DMS 273 (cell line): ENCODE measurements around the gene SLC52A1.
"Not testable (repeated sequence)": the region's sequence is repeated elsewhere in the genome, so short reads cannot be mapped to it uniquely, and the experiment has no call there.

Experiments used
- DNase-seq: peaks from one replicate; lab custom pipeline; 2025; ENCODE audit not compliant: unreplicated experiment; lab: John Stamatoyannopoulos, UW

The SLC52A1 gene

GRCh38 chr17:5035315-5035714 lies at the start of gene SLC52A1:
Gene SLC52A1, minus strand, starts transcription at chr17:5035426. Its CDS starts 820 bp downstream, at chr17:5034606.
- no peak for DNase-seq

GRCh38 chr17:5080591-5080990 lies 45.4 kb upstream of the SLC52A1 start:
- DNase-seq = no peak

- peak; percentile 94 for DNase-seq
Observed at GRCh38 chr17:5078106-5079028, 43.1 kb upstream of the SLC52A1 start, which contains the start of gene ZFP3. Gene ZFP3, plus strand, starts transcription at chr17:5078467. Its CDS starts 13,038 bp downstream, at chr17:5091505.

GRCh38 chr17:5077781-5078105 lies 42.5 kb upstream of the SLC52A1 start:
- no peak for DNase-seq

- not testable (repeated sequence) for DNase-seq
Observed at GRCh38 chr17:5077275-5077674, 42.0 kb upstream of the SLC52A1 start.

GRCh38 chr17:5075472-5075871 lies 40.2 kb upstream of the SLC52A1 start:
- DNase-seq = not testable (repeated sequence)

GRCh38 chr17:5069724-5070123 lies 34.5 kb upstream of the SLC52A1 start:
- DNase-seq = no peak

GRCh38 chr17:5068236-5068635 lies 33.0 kb upstream of the SLC52A1 start:
- DNase-seq = no peak

GRCh38 chr17:5065227-5065744 lies 30.1 kb upstream of the SLC52A1 start:
- no peak for DNase-seq

- DNase-seq = no peak
Observed at GRCh38 chr17:5055543-5055942, 20.3 kb upstream of the SLC52A1 start.

GRCh38 chr17:5050278-5050677 lies 15.1 kb upstream of the SLC52A1 start:
- DNase-seq = no peak

GRCh38 chr17:5049314-5049841 lies 14.2 kb upstream of the SLC52A1 start:
- DNase-seq = no peak

GRCh38 chr17:5047446-5047845 lies 12.2 kb upstream of the SLC52A1 start:
- no peak for DNase-seq

- no peak for DNase-seq
Observed at GRCh38 chr17:5045496-5045895, 10.3 kb upstream of the SLC52A1 start.

GRCh38 chr17:5044630-5045029 lies 9.4 kb upstream of the SLC52A1 start:
- DNase-seq = no peak

GRCh38 chr17:5043524-5043923 lies 8.3 kb upstream of the SLC52A1 start:
- no peak for DNase-seq

- DNase-seq = no peak
Observed at GRCh38 chr17:5042157-5043022, 7.2 kb upstream of the SLC52A1 start.

GRCh38 chr17:5034651-5035050 lies 575 bp downstream of the SLC52A1 start:
- DNase-seq = no peak

- DNase-seq = no peak
Observed at GRCh38 chr17:5034063-5034462, 1.2 kb downstream of the SLC52A1 start.

GRCh38 chr17:5033352-5034015 lies 1.7 kb downstream of the SLC52A1 start:
- no peak for DNase-seq

- DNase-seq = no peak
Observed at GRCh38 chr17:5032865-5033264, 2.4 kb downstream of the SLC52A1 start.
